ENCODE data around the gene HCAR1. TPM values are rescaled to one million over a fixed set of nuclear protein-coding genes. Genes with fewer than 3 reads are reported as not detected.
"Not testable (repeated sequence)": the region's sequence is repeated elsewhere in the genome, so short reads cannot be mapped to it uniquely, and the experiment has no call there.

HCAR1 gene
- total RNA-seq, 1 donor from 2014 or later: 0.46 TPM

- TF ChIP-seq CTCF (conservative IDR thresholded peaks at IDR 0.05; ENCODE audit: low read depth, low read length): no peak
- no peak for DNase-seq (ENCODE audit: low read depth)
- H3K4me3 ChIP-seq (ENCODE audit: low read depth, low read length): no peak overlapping the region
Measured at GRCh38 chr12:122688291-122688690, 42.4 kb downstream of the HCAR1 start.

GRCh38 chr12:122687086-122687485 lies 43.6 kb downstream of the HCAR1 start:
- no peak for DNase-seq (ENCODE audit: low read depth)
- no peak for TF ChIP-seq CTCF (conservative IDR thresholded peaks at IDR 0.05; ENCODE audit: low read depth, low read length)
- no peak overlapping the region for H3K4me3 ChIP-seq (ENCODE audit: low read depth, low read length)

GRCh38 chr12:122686538-122686937 lies 44.1 kb downstream of the HCAR1 start:
- no peak for TF ChIP-seq CTCF (conservative IDR thresholded peaks at IDR 0.05; ENCODE audit: low read depth, low read length)
- DNase-seq (ENCODE audit: low read depth): no peak
- H3K4me3 ChIP-seq (ENCODE audit: low read depth, low read length): no peak overlapping the region

GRCh38 chr12:122684297-122684813 lies 46.3 kb downstream of the HCAR1 start:
- H3K4me3 ChIP-seq (ENCODE audit: low read depth, low read length): no peak overlapping the region
- TF ChIP-seq CTCF (conservative IDR thresholded peaks at IDR 0.05; ENCODE audit: low read depth, low read length): no peak
- no peak for DNase-seq (ENCODE audit: low read depth)

- no peak for TF ChIP-seq CTCF (conservative IDR thresholded peaks at IDR 0.05; ENCODE audit: low read depth, low read length)
- DNase-seq (ENCODE audit: low read depth): no peak
- no peak overlapping the region for H3K4me3 ChIP-seq (ENCODE audit: low read depth, low read length)
Measured at GRCh38 chr12:122681814-122682213, 48.8 kb downstream of the HCAR1 start.

- not testable (repeated sequence) for H3K4me3 ChIP-seq (ENCODE audit: low read depth, low read length); DNase-seq (ENCODE audit: low read depth)
Measured at GRCh38 chr12:122680989-122681388, 49.7 kb downstream of the HCAR1 start.

GRCh38 chr12:122676781-122677180 lies 53.9 kb downstream of the HCAR1 start:
- not testable (repeated sequence) for H3K4me3 ChIP-seq (ENCODE audit: low read depth, low read length); DNase-seq (ENCODE audit: low read depth)

Other genes starting within 250 kb of the HCAR1 start
- 23.3 and 25.0 TPM in 2 replicates for gene ZCCHC8, start 229.9 kb downstream of the HCAR1 start, total RNA-seq
- gene RSRC2, start 203.9 kb downstream of the HCAR1 start, total RNA-seq: 44.9 and 72.4 TPM in 2 replicates
- 45.2 and 61.2 TPM in 2 replicates for gene KNTC1, start 203.6 kb downstream of the HCAR1 start, total RNA-seq
- gene HCAR2, start 27.5 kb downstream of the HCAR1 start, total RNA-seq: not detected in 2 replicates
- gene HCAR3, start 14.0 kb downstream of the HCAR1 start, total RNA-seq: not detected in 2 replicates
- 49.1 and 51.1 TPM in 2 replicates for gene DENR, start 22.0 kb upstream of the HCAR1 start, total RNA-seq
- gene CCDC62, start 43.7 kb upstream of the HCAR1 start, total RNA-seq: 0.12 and 0.58 TPM in 2 replicates
- gene HIP1R, start 104.6 kb upstream of the HCAR1 start, total RNA-seq: 66.4 and 91.0 TPM in 2 replicates
- gene VPS37B, start 165.3 kb upstream of the HCAR1 start, total RNA-seq: 58.9 and 73.4 TPM in 2 replicates
- gene ABCB9, start 235.6 kb upstream of the HCAR1 start, total RNA-seq: 4.0 and 8.4 TPM in 2 replicates
- gene OGFOD2, start 244.4 kb upstream of the HCAR1 start, total RNA-seq: 8.9 and 16.3 TPM in 2 replicates
- 315 and 359 TPM in 2 replicates for gene ARL6IP4, start 249.8 kb upstream of the HCAR1 start, total RNA-seq